ENCODE data around the gene PLCH2. TPM values are rescaled to one million over a fixed set of nuclear protein-coding genes. Genes with fewer than 3 reads are reported as not detected.

Gene PLCH2
- total and polyA plus RNA-seq, 2 donors (not counting 3 experiments of a cell fraction or from before 2014, with no cell fraction given) = 0.19 to 0.31 TPM

DNA sequence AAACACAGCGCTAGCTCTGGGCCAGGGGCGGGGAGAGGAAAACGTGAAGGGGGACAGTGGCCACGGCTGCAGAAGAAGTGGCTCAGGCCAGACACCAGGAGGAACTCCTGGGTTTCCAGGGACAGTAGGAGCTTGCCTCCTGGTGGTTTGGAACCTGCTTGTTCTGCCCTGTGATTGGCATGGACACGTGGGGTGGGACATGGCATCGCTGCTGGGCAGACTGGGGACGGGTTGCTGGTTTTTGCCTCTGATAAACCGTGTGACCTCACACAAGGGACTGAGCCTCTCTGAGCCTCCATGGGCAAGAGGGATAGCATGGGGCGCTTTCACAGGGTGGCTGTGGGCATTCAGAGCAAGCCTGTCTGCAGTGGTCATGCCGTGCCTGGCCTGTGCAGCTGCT, 7.5 kb upstream of the PLCH2 start:
- H3K27ac ChIP-seq (ENCODE audit: insufficient read depth, low read depth, low read length) = no peak overlapping the region
- H3K79me2 ChIP-seq (ENCODE audit: control insufficient read depth, insufficient read depth, low read length) = no peaks in the 10 kb centered on the region
- no peak overlapping the region for H3K4me3 ChIP-seq (replicated peaks in 1 of 3; ENCODE audit: insufficient read depth in 1 of 3, low read depth in 1 of 3, low read length in 3 of 3)
- H2AFZ ChIP-seq (ENCODE audit: low read depth, low read length) = no peak overlapping the region
- no peaks in the 10 kb centered on the region for H4K20me1 ChIP-seq (replicated peaks; ENCODE audit: control insufficient read depth, extremely low read depth, insufficient read depth, low read length)
- ChIA-PET POLR2A (no interaction called here), CTCF (no interaction called here)
- no peaks in the 10 kb centered on the region for H3K27me3 ChIP-seq (ENCODE audit: control insufficient read depth in 2 of 2, insufficient read depth in 2 of 2, low read length in 2 of 2)
- H3K36me3 ChIP-seq (ENCODE audit: control insufficient read depth in 2 of 2, extremely low read depth in 1 of 2, insufficient read depth in 2 of 2, low read length in 2 of 2) = no peaks in the 10 kb centered on the region
- FAIRE-seq (no peak), DNase-seq (ENCODE audit: low read depth, low spot score) (no peak)
- no peak overlapping the region for H3K4me2 ChIP-seq (ENCODE audit: insufficient read depth, low read length)
- no peaks in the 10 kb centered on the region for H3K4me1 ChIP-seq (ENCODE audit: control insufficient read depth, extremely low read depth, insufficient read depth, low read length)
- no peak overlapping the region for H3K9ac ChIP-seq (replicated peaks; ENCODE audit: extremely low read depth, insufficient read depth, low read length)
- H3K9me1 ChIP-seq (replicated peaks; ENCODE audit: control insufficient read depth, extremely low read depth, insufficient read depth, low read length) = no peaks in the 10 kb centered on the region
- TF ChIP-seq GATA2 (IDR thresholded peaks at IDR 0.05; ENCODE audit: insufficient read depth, insufficient read length, low read depth, low read length) (no peak), FOS (IDR thresholded peaks at IDR 0.05; ENCODE audit: borderline replicate concordance, insufficient read depth, low read length) (no peak), JUN (IDR thresholded peaks at IDR 0.05; ENCODE audit: borderline replicate concordance, insufficient read depth, insufficient read length, low read depth) (no peak), MYC (IDR thresholded peaks at IDR 0.05; ENCODE audit: low read depth, low read length) (no peak)
- TF ChIP-seq, protein P1, sequence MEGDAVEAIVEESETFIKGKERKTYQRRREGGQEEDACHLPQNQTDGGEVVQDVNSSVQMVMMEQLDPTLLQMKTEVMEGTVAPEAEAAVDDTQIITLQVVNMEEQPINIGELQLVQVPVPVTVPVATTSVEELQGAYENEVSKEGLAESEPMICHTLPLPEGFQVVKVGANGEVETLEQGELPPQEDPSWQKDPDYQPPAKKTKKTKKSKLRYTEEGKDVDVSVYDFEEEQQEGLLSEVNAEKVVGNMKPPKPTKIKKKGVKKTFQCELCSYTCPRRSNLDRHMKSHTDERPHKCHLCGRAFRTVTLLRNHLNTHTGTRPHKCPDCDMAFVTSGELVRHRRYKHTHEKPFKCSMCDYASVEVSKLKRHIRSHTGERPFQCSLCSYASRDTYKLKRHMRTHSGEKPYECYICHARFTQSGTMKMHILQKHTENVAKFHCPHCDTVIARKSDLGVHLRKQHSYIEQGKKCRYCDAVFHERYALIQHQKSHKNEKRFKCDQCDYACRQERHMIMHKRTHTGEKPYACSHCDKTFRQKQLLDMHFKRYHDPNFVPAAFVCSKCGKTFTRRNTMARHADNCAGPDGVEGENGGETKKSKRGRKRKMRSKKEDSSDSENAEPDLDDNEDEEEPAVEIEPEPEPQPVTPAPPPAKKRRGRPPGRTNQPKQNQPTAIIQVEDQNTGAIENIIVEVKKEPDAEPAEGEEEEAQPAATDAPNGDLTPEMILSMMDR (IDR thresholded peaks at IDR 0.05; ENCODE audit: extremely low read depth in 1 of 2, insufficient read depth in 1 of 2, low read depth in 1 of 2, low read length in 2 of 2) = no peak
- TF ChIP-seq, protein P2, sequence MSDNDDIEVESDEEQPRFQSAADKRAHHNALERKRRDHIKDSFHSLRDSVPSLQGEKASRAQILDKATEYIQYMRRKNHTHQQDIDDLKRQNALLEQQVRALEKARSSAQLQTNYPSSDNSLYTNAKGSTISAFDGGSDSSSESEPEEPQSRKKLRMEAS (IDR thresholded peaks at IDR 0.05; ENCODE audit: insufficient read depth, insufficient read length) = no peak
- H3K9me3 ChIP-seq (replicated peaks; ENCODE audit: control insufficient read depth, insufficient read depth, low read length) = no peaks in the 10 kb centered on the region
- dilution Hi-C loops (cut with MboI; ENCODE audit: extremely low pct_ligation_motif_present, low sequenced_read_pairs) = no loop called here
- no TSS peak for BruUV-seq (replicated peaks)
- intact Hi-C loops (cut with micrococcal nuclease) = no loop called here

Data from endothelial cell of umbilical vein (primary cell).